NCI-H2081 treated with DMSO at 0.1 percent for 48 hours (cell line): ENCODE data around the gene MAGEB4.

ENCODE experiments used
- DNase-seq: peaks from one replicate; lab custom pipeline; 2025; lab: John Stamatoyannopoulos, UW

Gene MAGEB4

GRCh38 chrX:30283456-30284200, 41.8 kb downstream of the MAGEB4 start:
- no peak for DNase-seq
